ENCODE measurements around the gene IL17C. TPM values are rescaled to one million over a fixed set of nuclear protein-coding genes. Genes with fewer than 3 reads are reported as not detected.

Gene IL17C
- total and polyA plus RNA-seq, 9 of the 15 experiments (the other 6 are each of a cell fraction or from before 2014, with no cell fraction given), result not detected

DNA sequence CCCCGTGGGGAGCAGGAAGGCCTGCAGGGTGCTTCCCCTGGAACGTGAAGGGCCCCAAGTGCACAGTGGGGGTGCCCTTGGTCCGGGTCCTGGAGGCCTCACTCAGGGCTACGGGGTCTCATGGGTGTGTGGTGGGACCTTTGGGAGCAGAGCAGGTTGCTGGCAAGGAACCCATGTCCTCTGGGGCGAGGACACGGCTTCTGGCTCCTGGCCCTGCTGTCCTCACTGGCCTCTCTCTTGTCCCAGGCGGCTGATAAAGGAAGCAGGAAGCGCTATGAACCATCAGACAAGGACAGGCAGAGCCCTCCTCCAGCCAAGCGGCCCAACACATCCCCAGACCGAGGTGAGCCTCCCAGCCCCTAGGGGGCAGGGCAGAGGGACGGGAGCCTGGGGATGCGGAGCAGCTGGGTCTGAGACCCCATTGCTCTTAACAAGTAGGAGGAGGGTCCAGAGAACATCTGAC, 9.8 kb upstream of the IL17C start (continued):
- no peak for TF ChIP-seq ZNF217 (CRISPR knock-in tag; IDR thresholded peaks at IDR 0.05)
- TF ChIP-seq ZKSCAN3 (CRISPR knock-in tag; IDR thresholded peaks at IDR 0.05), result no peak
- TF ChIP-seq, protein P1, sequence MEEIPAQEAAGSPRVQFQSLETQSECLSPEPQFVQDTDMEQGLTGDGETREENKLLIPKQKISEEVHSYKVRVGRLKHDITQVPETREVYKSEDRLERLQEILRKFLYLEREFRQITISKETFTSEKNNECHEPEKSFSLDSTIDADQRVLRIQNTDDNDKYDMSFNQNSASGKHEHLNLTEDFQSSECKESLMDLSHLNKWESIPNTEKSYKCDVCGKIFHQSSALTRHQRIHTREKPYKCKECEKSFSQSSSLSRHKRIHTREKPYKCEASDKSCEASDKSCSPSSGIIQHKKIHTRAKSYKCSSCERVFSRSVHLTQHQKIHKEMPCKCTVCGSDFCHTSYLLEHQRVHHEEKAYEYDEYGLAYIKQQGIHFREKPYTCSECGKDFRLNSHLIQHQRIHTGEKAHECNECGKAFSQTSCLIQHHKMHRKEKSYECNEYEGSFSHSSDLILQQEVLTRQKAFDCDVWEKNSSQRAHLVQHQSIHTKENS (CRISPR knock-in tag; IDR thresholded peaks at IDR 0.05), result no peak
- TF ChIP-seq, protein P2, sequence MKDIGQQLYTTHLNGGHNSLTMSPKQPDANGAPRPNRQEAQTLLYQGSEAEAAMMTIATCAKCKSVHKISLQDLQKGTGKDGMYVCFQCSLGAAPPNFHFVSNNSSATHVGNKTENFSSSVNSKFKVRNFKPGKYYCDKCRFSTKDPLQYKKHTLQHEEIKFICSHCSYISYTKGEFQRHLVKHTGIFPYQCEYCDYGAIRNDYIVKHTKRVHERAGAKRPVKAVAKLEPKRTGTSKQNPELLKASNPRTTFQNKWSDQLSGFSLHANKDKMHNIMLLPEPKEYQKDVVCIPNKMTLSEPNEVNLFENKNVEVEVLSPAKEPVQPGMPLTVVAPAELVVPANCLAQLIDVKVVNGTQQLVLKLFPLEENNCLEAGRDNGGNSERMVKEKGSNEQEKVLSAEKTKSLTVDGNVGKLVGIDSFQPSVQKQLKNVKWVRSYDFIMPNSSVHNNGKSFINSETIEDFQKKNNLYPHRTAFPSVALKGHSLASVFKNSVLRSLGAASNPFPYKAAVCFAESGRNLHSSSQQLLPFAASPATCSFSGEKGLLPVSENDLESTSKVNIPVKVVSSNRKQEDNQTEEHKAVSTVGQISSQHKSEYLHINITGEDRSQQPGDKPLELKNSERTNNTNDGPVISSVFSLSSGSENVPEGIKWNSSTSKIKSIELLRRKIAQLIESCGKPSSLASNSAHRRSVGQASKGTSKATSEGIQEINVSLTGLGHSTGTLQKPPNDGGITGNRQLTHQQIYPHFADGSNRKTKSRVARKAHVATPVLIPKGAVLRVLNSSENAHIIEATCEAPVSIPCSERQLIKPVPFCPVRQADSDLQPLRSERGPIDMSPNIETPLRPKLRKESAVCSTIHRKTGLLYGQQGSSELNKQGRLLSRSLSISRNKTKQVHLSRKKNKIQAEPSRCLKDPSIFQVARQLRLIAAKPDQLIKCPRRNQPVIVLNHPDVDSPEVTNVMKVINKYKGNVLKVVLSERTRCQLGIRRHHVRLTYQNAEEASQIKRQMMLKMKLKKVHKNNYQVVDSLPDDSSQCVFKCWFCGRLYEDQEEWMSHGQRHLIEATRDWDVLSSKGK (CRISPR knock-in tag; IDR thresholded peaks at IDR 0.05), result no peak
- TF ChIP-seq MCM3 (IDR thresholded peaks at IDR 0.05), result no peak
- TF ChIP-seq, protein P3, sequence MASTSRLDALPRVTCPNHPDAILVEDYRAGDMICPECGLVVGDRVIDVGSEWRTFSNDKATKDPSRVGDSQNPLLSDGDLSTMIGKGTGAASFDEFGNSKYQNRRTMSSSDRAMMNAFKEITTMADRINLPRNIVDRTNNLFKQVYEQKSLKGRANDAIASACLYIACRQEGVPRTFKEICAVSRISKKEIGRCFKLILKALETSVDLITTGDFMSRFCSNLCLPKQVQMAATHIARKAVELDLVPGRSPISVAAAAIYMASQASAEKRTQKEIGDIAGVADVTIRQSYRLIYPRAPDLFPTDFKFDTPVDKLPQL (IDR thresholded peaks at IDR 0.05; ENCODE audit: extremely low read depth, insufficient read length), result no peak
- TF ChIP-seq NUFIP1 (IDR thresholded peaks at IDR 0.05; ENCODE audit: partially characterized antibody), result peak; percentile 29
- TF ChIP-seq, protein P4, sequence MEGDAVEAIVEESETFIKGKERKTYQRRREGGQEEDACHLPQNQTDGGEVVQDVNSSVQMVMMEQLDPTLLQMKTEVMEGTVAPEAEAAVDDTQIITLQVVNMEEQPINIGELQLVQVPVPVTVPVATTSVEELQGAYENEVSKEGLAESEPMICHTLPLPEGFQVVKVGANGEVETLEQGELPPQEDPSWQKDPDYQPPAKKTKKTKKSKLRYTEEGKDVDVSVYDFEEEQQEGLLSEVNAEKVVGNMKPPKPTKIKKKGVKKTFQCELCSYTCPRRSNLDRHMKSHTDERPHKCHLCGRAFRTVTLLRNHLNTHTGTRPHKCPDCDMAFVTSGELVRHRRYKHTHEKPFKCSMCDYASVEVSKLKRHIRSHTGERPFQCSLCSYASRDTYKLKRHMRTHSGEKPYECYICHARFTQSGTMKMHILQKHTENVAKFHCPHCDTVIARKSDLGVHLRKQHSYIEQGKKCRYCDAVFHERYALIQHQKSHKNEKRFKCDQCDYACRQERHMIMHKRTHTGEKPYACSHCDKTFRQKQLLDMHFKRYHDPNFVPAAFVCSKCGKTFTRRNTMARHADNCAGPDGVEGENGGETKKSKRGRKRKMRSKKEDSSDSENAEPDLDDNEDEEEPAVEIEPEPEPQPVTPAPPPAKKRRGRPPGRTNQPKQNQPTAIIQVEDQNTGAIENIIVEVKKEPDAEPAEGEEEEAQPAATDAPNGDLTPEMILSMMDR (IDR thresholded peaks at IDR 0.05 in 2 of 3, conservative IDR thresholded peaks at IDR 0.05 in 1 of 3; ENCODE audit: insufficient read depth in 2 of 3, low read depth in 1 of 3, low read length in 3 of 3), result peak; percentile 79 to 91 (median 84)
- peak; percentile 64 for TF ChIP-seq GABPA (tag; conservative IDR thresholded peaks at IDR 0.05; ENCODE audit: low read depth)
- TF ChIP-seq NFIX (CRISPR knock-in tag; IDR thresholded peaks at IDR 0.05; ENCODE audit: low read depth), result no peak
- TF ChIP-seq ZNF384 (IDR thresholded peaks at IDR 0.05; ENCODE audit: low read depth, low read length), result no peak
- no peak for TF ChIP-seq HDAC3 (IDR thresholded peaks at IDR 0.05; ENCODE audit: borderline replicate concordance, partially characterized antibody)
- 0 out of 2 replicates have a peak, but pooled peaks have one; percentile 35 for TF ChIP-seq PHF21A (IDR thresholded peaks at IDR 0.05; ENCODE audit: borderline replicate concordance, low read depth)
- TF ChIP-seq, protein P5, sequence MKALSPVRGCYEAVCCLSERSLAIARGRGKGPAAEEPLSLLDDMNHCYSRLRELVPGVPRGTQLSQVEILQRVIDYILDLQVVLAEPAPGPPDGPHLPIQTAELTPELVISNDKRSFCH (CRISPR knock-in tag; IDR thresholded peaks at IDR 0.05), result no peak
- TF ChIP-seq, protein P5 (tag; IDR thresholded peaks at IDR 0.05), result peak; percentile 59; the same call in 1 of the 2 replicates
- TF ChIP-seq CCAR2 (IDR thresholded peaks at IDR 0.05; ENCODE audit: low read depth, low read length), result no peak
- no peak for TF ChIP-seq PPARD (CRISPR knock-in tag; IDR thresholded peaks at IDR 0.05)
- TF ChIP-seq ZNF232 (CRISPR knock-in tag; IDR thresholded peaks at IDR 0.05), result no peak
- TF ChIP-seq SRSF9 (IDR thresholded peaks at IDR 0.05; ENCODE audit: borderline replicate concordance, low read depth, low read length), result no peak
- TF ChIP-seq, protein P6, sequence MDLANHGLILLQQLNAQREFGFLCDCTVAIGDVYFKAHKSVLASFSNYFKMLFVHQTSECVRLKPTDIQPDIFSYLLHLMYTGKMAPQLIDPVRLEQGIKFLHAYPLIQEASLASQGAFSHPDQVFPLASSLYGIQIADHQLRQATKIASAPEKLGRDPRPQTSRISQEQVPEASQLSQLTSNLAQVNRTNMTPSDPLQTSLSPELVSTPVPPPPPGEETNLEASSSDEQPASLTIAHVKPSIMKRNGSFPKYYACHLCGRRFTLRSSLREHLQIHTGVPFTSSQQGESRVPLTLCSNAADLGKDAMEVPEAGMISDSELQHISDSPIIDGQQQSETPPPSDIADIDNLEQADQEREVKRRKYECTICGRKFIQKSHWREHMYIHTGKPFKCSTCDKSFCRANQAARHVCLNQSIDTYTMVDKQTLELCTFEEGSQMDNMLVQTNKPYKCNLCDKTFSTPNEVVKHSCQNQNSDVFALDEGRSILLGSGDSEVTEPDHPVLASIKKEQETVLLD (IDR thresholded peaks at IDR 0.05), result peak; percentile 42; the same call in 1 of the 2 replicates

Measured in K562 (cell line).